ENCODE data around the gene AOC3. TPM values are rescaled to one million over a fixed set of nuclear protein-coding genes. Genes with fewer than 3 reads are reported as not detected.
"Not testable (repeated sequence)": the region's sequence is repeated elsewhere in the genome, so short reads cannot be mapped to it uniquely, and the experiment has no call there.

AOC3 gene
- total RNA-seq, 2 donors from 2014 or later, result 20.7 to 57.7 TPM

GRCh38 chr17:42871647-42872046 is 20.6 kb downstream of the AOC3 start:
- DNase-seq (ENCODE audit: low spot score), result no peak
- 93% methylated on average over 4 of the region's 4 CpGs for WGBS
- Histone ChIP-seq H3K36me3 (no peaks in the 10 kb centered on the region), H3K4me3 (no peak overlapping the region), H3K27me3 (replicated peaks; ENCODE audit: insufficient read depth) (no peaks in the 10 kb centered on the region), H3K9me3 (no peaks in the 10 kb centered on the region), H3K4me1 (replicated peaks) (no peaks in the 10 kb centered on the region), H3K27ac (no peak overlapping the region)
- TF ChIP-seq, protein P1, sequence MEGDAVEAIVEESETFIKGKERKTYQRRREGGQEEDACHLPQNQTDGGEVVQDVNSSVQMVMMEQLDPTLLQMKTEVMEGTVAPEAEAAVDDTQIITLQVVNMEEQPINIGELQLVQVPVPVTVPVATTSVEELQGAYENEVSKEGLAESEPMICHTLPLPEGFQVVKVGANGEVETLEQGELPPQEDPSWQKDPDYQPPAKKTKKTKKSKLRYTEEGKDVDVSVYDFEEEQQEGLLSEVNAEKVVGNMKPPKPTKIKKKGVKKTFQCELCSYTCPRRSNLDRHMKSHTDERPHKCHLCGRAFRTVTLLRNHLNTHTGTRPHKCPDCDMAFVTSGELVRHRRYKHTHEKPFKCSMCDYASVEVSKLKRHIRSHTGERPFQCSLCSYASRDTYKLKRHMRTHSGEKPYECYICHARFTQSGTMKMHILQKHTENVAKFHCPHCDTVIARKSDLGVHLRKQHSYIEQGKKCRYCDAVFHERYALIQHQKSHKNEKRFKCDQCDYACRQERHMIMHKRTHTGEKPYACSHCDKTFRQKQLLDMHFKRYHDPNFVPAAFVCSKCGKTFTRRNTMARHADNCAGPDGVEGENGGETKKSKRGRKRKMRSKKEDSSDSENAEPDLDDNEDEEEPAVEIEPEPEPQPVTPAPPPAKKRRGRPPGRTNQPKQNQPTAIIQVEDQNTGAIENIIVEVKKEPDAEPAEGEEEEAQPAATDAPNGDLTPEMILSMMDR (IDR thresholded peaks at IDR 0.05), result no peak
- TF ChIP-seq POLR2A (IDR thresholded peaks at IDR 0.05) (no peak), POLR2AphosphoS5 (IDR thresholded peaks at IDR 0.05) (no peak)
- intact Hi-C loops (cut with DNase I), result no loop called here

DNA sequence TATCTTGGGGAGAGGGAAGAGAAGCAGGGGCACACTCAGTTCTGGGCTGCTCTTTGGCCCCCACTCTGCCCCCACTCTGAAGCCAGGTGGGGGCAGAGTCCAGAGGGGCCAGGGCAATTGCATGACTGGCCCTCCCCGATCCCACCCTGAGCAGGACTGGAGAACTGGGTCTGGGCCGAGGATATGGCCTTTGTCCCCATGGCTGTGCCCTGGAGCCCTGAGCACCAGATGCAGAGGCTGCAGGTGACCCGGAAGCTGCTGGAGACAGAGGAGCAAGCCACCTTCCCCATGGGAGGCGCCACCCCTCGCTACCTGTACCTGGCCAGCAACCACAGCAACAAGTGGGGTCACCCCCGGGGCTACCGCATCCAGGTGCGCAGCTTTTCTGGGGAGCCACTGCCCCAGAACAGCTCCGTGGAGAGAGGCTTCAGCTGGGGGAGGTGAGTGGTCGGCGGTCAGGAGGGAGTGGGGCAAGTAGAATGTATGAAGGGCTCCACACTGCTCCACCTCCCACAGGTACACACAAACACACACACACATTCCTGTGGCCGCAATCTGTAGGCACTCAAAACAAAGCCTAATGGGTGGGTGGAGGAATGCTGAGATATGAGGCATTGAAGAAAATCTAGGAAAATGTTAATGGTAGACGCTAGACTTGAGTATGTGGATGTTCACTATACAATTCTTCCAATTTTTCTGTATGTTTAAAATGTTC is 21.4 kb downstream of the AOC3 start:
- H3K4me1 ChIP-seq (replicated peaks), result no peaks in the 10 kb centered on the region
- H3K27ac ChIP-seq, result no peak overlapping the region
- 89% methylated on average over 12 of the region's 13 CpGs for WGBS
- no peaks in the 10 kb centered on the region for H3K27me3 ChIP-seq (replicated peaks; ENCODE audit: insufficient read depth)
- H3K9me3 ChIP-seq, result no peaks in the 10 kb centered on the region
- no peaks in the 10 kb centered on the region for H3K36me3 ChIP-seq
- no peak overlapping the region for H3K4me3 ChIP-seq
- DNase-seq (ENCODE audit: low spot score), result no peak
- intact Hi-C loops (cut with DNase I), result no loop called here
- TF ChIP-seq POLR2AphosphoS5 (IDR thresholded peaks at IDR 0.05) (no peak), POLR2A (IDR thresholded peaks at IDR 0.05) (no peak)
- TF ChIP-seq, protein P1 (IDR thresholded peaks at IDR 0.05), result no peak

DNA sequence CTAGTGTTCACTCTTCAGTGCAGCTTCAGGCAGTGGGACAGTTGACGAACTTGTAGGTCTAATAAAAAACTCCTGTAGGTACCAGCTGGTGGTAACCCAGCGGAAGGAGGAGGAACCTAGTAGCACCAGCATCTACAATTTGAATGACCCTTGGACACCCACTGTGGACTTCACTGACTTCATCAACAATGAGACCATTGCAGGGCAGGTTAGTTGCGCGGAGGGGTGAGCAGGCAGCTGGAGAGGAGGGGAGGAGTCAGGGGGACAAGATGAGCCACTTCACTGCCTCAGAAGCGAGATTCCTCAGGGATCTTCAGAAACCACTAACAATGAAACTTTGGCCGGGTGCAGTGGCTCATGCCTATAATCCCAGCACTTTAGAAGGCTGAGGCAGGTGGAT is 22.3 kb downstream of the AOC3 start:
- no peak for TF ChIP-seq POLR2A (IDR thresholded peaks at IDR 0.05)
- TF ChIP-seq, protein P1 (IDR thresholded peaks at IDR 0.05), result no peak
- TF ChIP-seq POLR2AphosphoS5 (IDR thresholded peaks at IDR 0.05), result no peak
- H3K27ac ChIP-seq, result no peak overlapping the region
- no peaks in the 10 kb centered on the region for H3K36me3 ChIP-seq
- H3K27me3 ChIP-seq (replicated peaks; ENCODE audit: insufficient read depth), result no peaks in the 10 kb centered on the region
- no peak overlapping the region for H3K4me3 ChIP-seq
- whole genome bisulfite sequencing, result 74% methylated on average over 6 of the region's 6 CpGs
- intact Hi-C loops (cut with DNase I), result no loop called here
- H3K4me1 ChIP-seq (replicated peaks), result no peaks in the 10 kb centered on the region
- no peaks in the 10 kb centered on the region for H3K9me3 ChIP-seq
- DNase-seq (ENCODE audit: low spot score), result no peak

DNA sequence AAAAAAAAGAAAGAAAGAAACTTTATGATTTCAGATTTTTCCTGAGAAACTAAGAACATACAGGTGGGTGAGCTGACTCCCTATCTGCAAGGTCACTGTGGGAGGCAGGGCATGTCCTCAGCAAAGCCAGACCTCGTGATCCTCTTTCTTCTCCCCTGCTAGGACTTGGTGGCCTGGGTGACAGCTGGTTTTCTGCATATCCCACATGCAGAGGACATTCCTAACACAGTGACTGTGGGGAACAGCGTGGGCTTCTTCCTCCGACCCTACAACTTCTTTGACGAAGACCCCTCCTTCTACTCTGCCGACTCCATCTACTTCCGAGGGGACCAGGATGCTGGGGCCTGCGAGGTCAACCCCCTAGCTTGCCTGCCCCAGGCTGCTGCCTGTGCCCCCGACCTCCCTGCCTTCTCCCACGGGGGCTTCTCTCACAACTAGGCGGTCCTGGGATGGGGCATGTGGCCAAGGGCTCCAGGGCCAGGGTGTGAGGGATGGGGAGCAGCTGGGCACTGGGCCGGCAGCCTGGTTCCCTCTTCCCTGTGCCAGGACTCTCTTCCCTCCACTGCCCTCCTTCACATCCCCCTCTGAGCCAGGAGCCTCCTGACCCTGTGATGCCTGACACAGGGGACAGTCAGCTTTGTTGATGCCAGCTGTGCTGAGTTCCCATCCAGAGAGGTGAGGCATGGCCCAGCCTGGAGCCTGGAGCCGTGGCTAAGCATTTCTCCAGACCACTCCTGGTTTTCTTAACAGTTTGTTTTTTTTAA is 23.1 kb downstream of the AOC3 start:
- H3K4me1 ChIP-seq (replicated peaks); H3K4me3 ChIP-seq; H3K9me3 ChIP-seq; intact Hi-C loops (cut with DNase I); DNase-seq (ENCODE audit: low spot score); H3K27ac ChIP-seq; H3K36me3 ChIP-seq; H3K27me3 ChIP-seq (replicated peaks; ENCODE audit: insufficient read depth): not testable (repeated sequence)
- WGBS, result 88% methylated on average over 9 of the region's 12 CpGs

- intact Hi-C loops (cut with DNase I), result no loop called here
- WGBS, result 88% methylated on average over 10 of the region's 10 CpGs
- no peak overlapping the region for H3K27ac ChIP-seq
These were observed 26.0 kb downstream of the AOC3 start for GRCh38 chr17:42877037-42877436.

More at GRCh38 chr17:42877037-42877436, 26.0 kb downstream of the AOC3 start:
- no peaks in the 10 kb centered on the region for H3K36me3 ChIP-seq
- TF ChIP-seq POLR2AphosphoS5 (IDR thresholded peaks at IDR 0.05) (no peak), POLR2A (IDR thresholded peaks at IDR 0.05) (no peak)
- TF ChIP-seq, protein P1 (IDR thresholded peaks at IDR 0.05), result no peak
- DNase-seq (ENCODE audit: low spot score), result no peak
- no peak overlapping the region for H3K4me3 ChIP-seq
- H3K27me3 ChIP-seq (replicated peaks; ENCODE audit: insufficient read depth), result no peaks in the 10 kb centered on the region
- no peaks in the 10 kb centered on the region for H3K9me3 ChIP-seq
- H3K4me1 ChIP-seq (replicated peaks), result no peaks in the 10 kb centered on the region
